ENCODE measurements around the gene RFC3. TPM values are rescaled to one million over a fixed set of nuclear protein-coding genes. Genes with fewer than 3 reads are reported as not detected.

RFC3 gene
- total RNA-seq, 1 experiment from 2014 or later = 59.2 TPM

DNA sequence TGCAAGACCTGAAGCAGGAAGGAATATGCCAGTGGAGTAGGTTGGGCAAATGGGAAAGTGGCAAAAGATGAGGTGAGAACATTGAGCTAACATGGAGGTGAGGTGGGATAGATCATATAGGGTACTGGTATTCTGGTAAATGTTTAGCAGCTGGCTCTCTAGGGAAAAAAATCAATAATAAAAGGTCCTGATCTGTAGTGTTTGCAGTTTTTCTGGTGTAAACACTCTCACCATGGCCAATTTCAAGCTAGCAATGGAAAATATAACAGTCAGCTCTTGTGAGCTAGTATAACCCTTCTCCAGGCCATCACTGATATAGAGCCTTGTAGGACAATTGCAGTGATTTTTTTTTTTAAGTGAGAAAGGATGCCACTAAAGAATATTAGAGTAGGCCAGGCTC, 31.3 kb downstream of the RFC3 start:
- DNase-seq = no peak
- TF ChIP-seq, protein P1, sequence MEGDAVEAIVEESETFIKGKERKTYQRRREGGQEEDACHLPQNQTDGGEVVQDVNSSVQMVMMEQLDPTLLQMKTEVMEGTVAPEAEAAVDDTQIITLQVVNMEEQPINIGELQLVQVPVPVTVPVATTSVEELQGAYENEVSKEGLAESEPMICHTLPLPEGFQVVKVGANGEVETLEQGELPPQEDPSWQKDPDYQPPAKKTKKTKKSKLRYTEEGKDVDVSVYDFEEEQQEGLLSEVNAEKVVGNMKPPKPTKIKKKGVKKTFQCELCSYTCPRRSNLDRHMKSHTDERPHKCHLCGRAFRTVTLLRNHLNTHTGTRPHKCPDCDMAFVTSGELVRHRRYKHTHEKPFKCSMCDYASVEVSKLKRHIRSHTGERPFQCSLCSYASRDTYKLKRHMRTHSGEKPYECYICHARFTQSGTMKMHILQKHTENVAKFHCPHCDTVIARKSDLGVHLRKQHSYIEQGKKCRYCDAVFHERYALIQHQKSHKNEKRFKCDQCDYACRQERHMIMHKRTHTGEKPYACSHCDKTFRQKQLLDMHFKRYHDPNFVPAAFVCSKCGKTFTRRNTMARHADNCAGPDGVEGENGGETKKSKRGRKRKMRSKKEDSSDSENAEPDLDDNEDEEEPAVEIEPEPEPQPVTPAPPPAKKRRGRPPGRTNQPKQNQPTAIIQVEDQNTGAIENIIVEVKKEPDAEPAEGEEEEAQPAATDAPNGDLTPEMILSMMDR (conservative IDR thresholded peaks at IDR 0.05) = no peak
- H3K4ac ChIP-seq (ENCODE audit: low read depth, low read length) = no peak overlapping the region
- no peak overlapping the region for H2BK120ac ChIP-seq (ENCODE audit: low read depth, low read length, poor library complexity, severe bottlenecking)
- H3K9me3 Mint-ChIP-seq = no peaks in the 10 kb centered on the region
- H2BK12ac ChIP-seq (ENCODE audit: insufficient read length, low read depth, low read length) = no peak overlapping the region
- no peak overlapping the region for H2AFZ ChIP-seq (ENCODE audit: low read length)
- no peaks in the 10 kb centered on the region for H3K27me3 Mint-ChIP-seq (ENCODE audit: low read depth)
- no peak overlapping the region for H2BK20ac ChIP-seq (ENCODE audit: low read depth, low read length, poor library complexity, severe bottlenecking)
- no peak overlapping the region for H3K56ac ChIP-seq (ENCODE audit: insufficient read length, low read depth, low read length)
- no peak overlapping the region for H2BK15ac ChIP-seq (ENCODE audit: low read depth, low read length)
- no peaks in the 10 kb centered on the region for H3K23me2 ChIP-seq (ENCODE audit: insufficient read length, low read depth, low read length, poor library complexity, severe bottlenecking)
- H3K27me3 ChIP-seq (ENCODE audit: insufficient read depth, low read length) = no peaks in the 10 kb centered on the region
- no peak overlapping the region for H3K9ac ChIP-seq (ENCODE audit: extremely low read depth, insufficient read length, low read length)
- no peak overlapping the region for H3T11ph ChIP-seq (ENCODE audit: low read length)
- H3K4me1 ChIP-seq (ENCODE audit: insufficient read depth, low read length) = no peaks in the 10 kb centered on the region
- no peak overlapping the region for H3K4me3 Mint-ChIP-seq
- H4K20me1 ChIP-seq (ENCODE audit: control insufficient read depth, insufficient read depth, insufficient read length) = no peaks in the 10 kb centered on the region
- H3K27ac Mint-ChIP-seq = no peak overlapping the region
- no peaks in the 10 kb centered on the region for H3K79me1 ChIP-seq (ENCODE audit: insufficient read depth, low read depth, low read length, poor library complexity, severe bottlenecking)
- no peak overlapping the region for H4K8ac ChIP-seq (replicated peaks; ENCODE audit: insufficient read length, low read depth, low read length)
- H3K23ac ChIP-seq (ENCODE audit: insufficient read length, low read depth, low read length) = no peak overlapping the region
- no peak overlapping the region for H3K14ac ChIP-seq (ENCODE audit: insufficient read depth, low read length)
- no peak overlapping the region for H2AK5ac ChIP-seq (ENCODE audit: insufficient read length, low read length)
- H3K36me3 Mint-ChIP-seq (ENCODE audit: insufficient read depth in 1 of 3, low read depth in 3 of 3) = peaks cover 7 to 23% (median 21%) of the 10 kb centered on the region in 3 experiments; a peak in 6 of 7 replicates
- H3K4me1 Mint-ChIP-seq = no peaks in the 10 kb centered on the region
- no peak overlapping the region for H4K91ac ChIP-seq (ENCODE audit: insufficient read length, low read depth, low read length)
- no peaks in the 10 kb centered on the region for H3K79me2 ChIP-seq (ENCODE audit: insufficient read depth, low read length)
- no peak overlapping the region for H2BK5ac ChIP-seq (ENCODE audit: insufficient read length, low read length)
- no peak overlapping the region for H3K27ac ChIP-seq (ENCODE audit: insufficient read length, low read depth, low read length)
- no peak overlapping the region for H3K4me2 ChIP-seq (ENCODE audit: insufficient read depth, insufficient read length, low read length)
- no peaks in the 10 kb centered on the region for H3K9me3 ChIP-seq (ENCODE audit: control insufficient read depth, low read depth, low read length)
- no peak overlapping the region for H3K18ac ChIP-seq (ENCODE audit: insufficient read length, low read depth, low read length)
- no peak overlapping the region for H4K5ac ChIP-seq (ENCODE audit: insufficient read length, low read depth, low read length)

Measured in H9 (cell line).